Measurements from ENCODE around the gene TMC1. TPM values are rescaled to one million over a fixed set of nuclear protein-coding genes. Genes with fewer than 3 reads are reported as not detected.

TMC1 gene
- total and polyA plus RNA-seq, 12 donors = 0.01 to 0.67 (median 0.43) TPM; not detected in 6

DNA sequence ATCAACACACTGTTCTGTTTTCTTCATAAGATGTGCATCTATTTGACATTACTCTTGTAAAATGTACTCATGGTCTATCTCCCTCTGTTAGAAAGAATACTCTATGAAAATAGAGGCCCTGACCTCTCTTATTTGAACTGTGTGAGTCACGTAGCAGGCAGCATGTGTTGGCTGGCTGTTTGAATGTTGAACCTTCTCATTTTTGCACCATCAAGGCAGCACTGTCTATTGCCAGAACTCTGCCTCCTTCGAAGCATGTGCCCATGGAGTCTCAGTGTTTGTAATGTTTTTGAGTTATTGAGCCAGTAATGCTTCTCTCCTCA is 287.0 kb downstream of the TMC1 start:
- intact Hi-C loops (cut with DNase I) = no loop called here
- peaks cover 0 to 2% (median 0%) of the 10 kb centered on the region in 11 donors for H3K9me3 ChIP-seq
- H3K4me1 ChIP-seq = no peaks in the 10 kb centered on the region
- no peak overlapping the region for H3K27ac ChIP-seq
- no peak overlapping the region for H3K4me3 ChIP-seq
- no peaks in the 10 kb centered on the region for H3K36me3 ChIP-seq
- no peaks in the 10 kb centered on the region for H3K27me3 ChIP-seq
- no peak for ATAC-seq
- WGBS, 2 donors = 81 to 83% methylated on average over 2 of the region's 2 CpGs
- no peak for DNase-seq
- TF ChIP-seq, protein P1, sequence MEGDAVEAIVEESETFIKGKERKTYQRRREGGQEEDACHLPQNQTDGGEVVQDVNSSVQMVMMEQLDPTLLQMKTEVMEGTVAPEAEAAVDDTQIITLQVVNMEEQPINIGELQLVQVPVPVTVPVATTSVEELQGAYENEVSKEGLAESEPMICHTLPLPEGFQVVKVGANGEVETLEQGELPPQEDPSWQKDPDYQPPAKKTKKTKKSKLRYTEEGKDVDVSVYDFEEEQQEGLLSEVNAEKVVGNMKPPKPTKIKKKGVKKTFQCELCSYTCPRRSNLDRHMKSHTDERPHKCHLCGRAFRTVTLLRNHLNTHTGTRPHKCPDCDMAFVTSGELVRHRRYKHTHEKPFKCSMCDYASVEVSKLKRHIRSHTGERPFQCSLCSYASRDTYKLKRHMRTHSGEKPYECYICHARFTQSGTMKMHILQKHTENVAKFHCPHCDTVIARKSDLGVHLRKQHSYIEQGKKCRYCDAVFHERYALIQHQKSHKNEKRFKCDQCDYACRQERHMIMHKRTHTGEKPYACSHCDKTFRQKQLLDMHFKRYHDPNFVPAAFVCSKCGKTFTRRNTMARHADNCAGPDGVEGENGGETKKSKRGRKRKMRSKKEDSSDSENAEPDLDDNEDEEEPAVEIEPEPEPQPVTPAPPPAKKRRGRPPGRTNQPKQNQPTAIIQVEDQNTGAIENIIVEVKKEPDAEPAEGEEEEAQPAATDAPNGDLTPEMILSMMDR (IDR thresholded peaks at IDR 0.05) = no peak

DNA sequence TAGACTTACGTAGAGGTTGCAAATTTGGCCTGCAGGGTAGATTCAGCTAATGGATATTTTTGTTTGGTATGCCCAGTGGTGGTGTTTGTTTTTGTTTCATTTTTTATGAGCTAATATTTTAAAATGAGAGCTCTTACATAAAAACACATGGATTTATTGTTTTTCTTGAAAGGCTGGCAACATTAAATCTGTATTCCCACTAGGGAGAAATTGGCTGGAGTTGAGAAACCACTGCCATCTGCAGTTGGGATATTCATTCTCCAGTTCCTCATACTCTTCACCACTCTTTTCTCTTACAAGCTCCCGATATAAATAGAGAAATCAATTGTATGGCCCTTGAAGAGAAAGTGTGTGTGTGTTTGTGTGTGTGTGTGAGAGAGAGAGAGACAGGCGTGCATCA is 288.2 kb downstream of the TMC1 start:
- ATAC-seq = no peak
- H3K9me3 ChIP-seq = no peaks in the 10 kb centered on the region
- H3K27ac ChIP-seq = no peak overlapping the region
- intact Hi-C loops (cut with DNase I) = no loop called here
- H3K4me1 ChIP-seq = no peaks in the 10 kb centered on the region
- TF ChIP-seq, protein P1 (IDR thresholded peaks at IDR 0.05) = no peak
- H3K27me3 ChIP-seq = no peaks in the 10 kb centered on the region
- no peaks in the 10 kb centered on the region for H3K36me3 ChIP-seq
- 81 to 84% methylated on average over 3 of the region's 3 CpGs for WGBS, 2 donors
- DNase-seq = no peak
- H3K4me3 ChIP-seq = no peak overlapping the region

DNA sequence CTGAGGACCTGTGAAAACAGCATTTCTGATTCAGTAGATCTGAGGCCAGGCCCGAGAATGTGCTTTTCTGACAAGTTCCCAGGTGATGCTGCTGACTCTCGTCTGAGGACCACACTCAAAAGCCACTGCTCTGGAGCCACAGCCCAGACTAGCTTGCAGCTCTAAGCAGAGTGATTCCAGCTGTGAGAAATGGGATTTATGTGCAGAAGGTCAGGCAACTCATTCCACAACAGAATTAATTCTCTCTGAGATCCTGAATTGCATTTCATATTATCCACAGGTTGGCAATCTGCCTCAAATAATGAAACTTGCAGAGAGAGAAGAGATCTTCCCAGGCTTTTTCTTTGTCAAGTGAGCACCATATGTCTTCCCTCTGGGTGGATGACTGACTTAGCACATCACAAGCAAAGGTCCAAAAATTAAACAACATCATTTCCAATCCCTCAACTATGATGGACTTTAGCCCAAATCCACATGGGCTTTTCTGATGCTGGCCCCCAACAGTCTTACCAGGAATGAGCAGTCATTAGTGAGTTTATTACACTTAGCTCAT is 291.2 kb downstream of the TMC1 start:
- Histone ChIP-seq H3K4me1 (no peaks in the 10 kb centered on the region), H3K27ac (no peak overlapping the region), H3K36me3 (no peaks in the 10 kb centered on the region), H3K4me3 (no peak overlapping the region), H3K27me3 (no peaks in the 10 kb centered on the region), H3K9me3 (no peaks in the 10 kb centered on the region)
- peak in 4 of 8 donors; percentile 11 to 52 (median 26) for ATAC-seq
- 62 to 63% methylated on average over 2 of the region's 2 CpGs for WGBS, 2 donors
- DNase-seq = no peak
- TF ChIP-seq, protein P1 (IDR thresholded peaks at IDR 0.05) = no peak
- intact Hi-C loops (cut with DNase I) = loop anchor here in 3 of 10 donors (10.0 kb wide), 3 partner anchors 218 to 768 kb away; no protein-coding TSS in a partner anchor

DNA sequence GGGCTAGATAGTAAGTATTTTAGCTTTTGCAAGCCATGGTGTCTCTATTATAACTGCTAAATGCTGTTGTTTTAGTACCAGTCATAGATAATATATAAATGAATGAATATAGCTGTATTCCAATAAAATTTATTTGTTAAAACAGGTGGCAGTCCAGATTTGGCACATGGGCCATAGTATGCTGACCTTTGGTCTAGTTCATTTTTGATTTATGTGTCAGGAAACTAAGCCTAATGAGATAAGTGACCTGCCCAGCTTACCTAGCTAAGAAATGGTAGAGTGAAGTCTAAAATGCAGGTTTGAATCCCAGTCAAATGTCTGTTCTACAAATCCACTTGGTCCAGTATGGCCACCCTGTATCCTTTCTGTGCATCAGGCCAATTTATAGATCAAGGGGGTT is 292.1 kb downstream of the TMC1 start:
- TF ChIP-seq, protein P1 (IDR thresholded peaks at IDR 0.05) = no peak
- Histone ChIP-seq H3K4me3 (no peak overlapping the region), H3K4me1 (no peaks in the 10 kb centered on the region), H3K27ac (no peak overlapping the region), H3K27me3 (no peaks in the 10 kb centered on the region), H3K9me3 (no peaks in the 10 kb centered on the region), H3K36me3 (no peaks in the 10 kb centered on the region)
- DNase-seq (no peak), ATAC-seq (no peak)
- intact Hi-C loops (cut with DNase I) = loop anchor here in 3 of 10 donors (10.0 kb wide), 3 partner anchors 219 to 769 kb away; no protein-coding TSS in a partner anchor
